ENCODE data around the gene DCHS1. TPM values are rescaled to one million over a fixed set of nuclear protein-coding genes. Genes with fewer than 3 reads are reported as not detected.

The DCHS1 gene
- total RNA-seq, 4 donors from 2014 or later = 3.9 to 9.0 (median 6.4) TPM

- H3K36me3 ChIP-seq = no peaks in the 10 kb centered on the region
- 69% methylated on average over 3 of the region's 3 CpGs for WGBS
- TF ChIP-seq CTCF (IDR thresholded peaks at IDR 0.05) (peak; percentile 29 to 45), EP300 (IDR thresholded peaks at IDR 0.05) (no peak)
- no peaks in the 10 kb centered on the region for H3K9me3 ChIP-seq
- no peaks in the 10 kb centered on the region for H3K4me1 ChIP-seq
- no peak for DNase-seq (ENCODE audit: low spot score in 2 of 2)
- H3K27ac ChIP-seq = no peak overlapping the region
- no peak overlapping the region for H3K4me3 ChIP-seq
- H3K27me3 ChIP-seq = no peaks in the 10 kb centered on the region
Measured at GRCh38 chr11:6667733-6668374, 12.2 kb upstream of the DCHS1 start.

- H3K27me3 ChIP-seq = no peaks in the 10 kb centered on the region
- H3K4me1 ChIP-seq = no peaks in the 10 kb centered on the region
- no peaks in the 10 kb centered on the region for H3K36me3 ChIP-seq
- no peak overlapping the region for H3K4me3 ChIP-seq
- no peak overlapping the region for H3K27ac ChIP-seq
- TF ChIP-seq POLR2A (IDR thresholded peaks at IDR 0.05) (no peak), CTCF (IDR thresholded peaks at IDR 0.05) (no peak), EP300 (IDR thresholded peaks at IDR 0.05) (no peak), POLR2AphosphoS5 (IDR thresholded peaks at IDR 0.05) (no peak)
- 90% methylated on average over 4 of the region's 4 CpGs for WGBS
- H3K9me3 ChIP-seq = no peaks in the 10 kb centered on the region
- no peak for DNase-seq (ENCODE audit: low spot score in 2 of 2)
Measured at GRCh38 chr11:6666302-6667183, 10.9 kb upstream of the DCHS1 start.

GRCh38 chr11:6664551-6664950, 8.9 kb upstream of the DCHS1 start:
- DNase-seq (ENCODE audit: low spot score in 2 of 2) = no peak
- H3K36me3 ChIP-seq = no peaks in the 10 kb centered on the region
- no peaks in the 10 kb centered on the region for H3K27me3 ChIP-seq
- H3K4me3 ChIP-seq = no peak overlapping the region
- H3K4me1 ChIP-seq = no peaks in the 10 kb centered on the region
- WGBS = 0% methylated on average over 1 of the region's 1 CpG
- TF ChIP-seq EP300 (IDR thresholded peaks at IDR 0.05) = no peak
- no peak for TF ChIP-seq CTCF (IDR thresholded peaks at IDR 0.05)
- TF ChIP-seq POLR2AphosphoS5 (IDR thresholded peaks at IDR 0.05) = no peak
- no peak for TF ChIP-seq POLR2A (IDR thresholded peaks at IDR 0.05)
- H3K9me3 ChIP-seq = no peaks in the 10 kb centered on the region
- no peak overlapping the region for H3K27ac ChIP-seq

- Histone ChIP-seq H3K4me1 (no peaks in the 10 kb centered on the region), H3K36me3 (no peaks in the 10 kb centered on the region), H3K4me3 (no peak overlapping the region), H3K27me3 (no peaks in the 10 kb centered on the region), H3K27ac (no peak overlapping the region), H3K9me3 (no peaks in the 10 kb centered on the region)
- WGBS = 60% methylated on average over 3 of the region's 3 CpGs
- DNase-seq (ENCODE audit: low spot score in 2 of 2) = no peak
- no peak for TF ChIP-seq POLR2AphosphoS5 (IDR thresholded peaks at IDR 0.05)
- TF ChIP-seq POLR2A (IDR thresholded peaks at IDR 0.05) = no peak
- TF ChIP-seq EP300 (IDR thresholded peaks at IDR 0.05) = no peak
Measured at GRCh38 chr11:6663794-6664469, 8.3 kb upstream of the DCHS1 start.

GRCh38 chr11:6660712-6661111, 5.1 kb upstream of the DCHS1 start:
- peaks cover 4% of the 10 kb centered on the region for H3K4me1 ChIP-seq
- DNase-seq (ENCODE audit: low spot score in 2 of 2) = no peak
- TF ChIP-seq CTCF (IDR thresholded peaks at IDR 0.05) = no peak
- no peak for TF ChIP-seq POLR2AphosphoS5 (IDR thresholded peaks at IDR 0.05)
- no peaks in the 10 kb centered on the region for H3K9me3 ChIP-seq
- 86% methylated on average over 3 of the region's 3 CpGs for WGBS
- H3K27ac ChIP-seq = no peak overlapping the region
- no peak overlapping the region for H3K4me3 ChIP-seq
- H3K36me3 ChIP-seq = no peaks in the 10 kb centered on the region
- H3K27me3 ChIP-seq = no peaks in the 10 kb centered on the region
